ENCODE results near the gene SNX25.
"Not testable (repeated sequence)": the region's sequence is repeated elsewhere in the genome, so short reads cannot be mapped to it uniquely, and the experiment has no call there.

SNX25 gene

GRCh38 chr4:185358959-185359358, 149.6 kb downstream of the SNX25 start:
- H3K27me3 ChIP-seq (replicated peaks; ENCODE audit: control insufficient read depth, insufficient read depth, low read length): no peaks in the 10 kb centered on the region
- no peak overlapping the region for H3K4me3 ChIP-seq (replicated peaks; ENCODE audit: low read depth, low read length)
- DNase-seq (ENCODE audit: extremely low read depth, insufficient read length): no peak
- no peak for TF ChIP-seq CTCF (IDR thresholded peaks at IDR 0.05; ENCODE audit: insufficient read depth, low read length, poor library complexity, severe bottlenecking)
- peaks cover 22% of the 10 kb centered on the region for H3K36me3 ChIP-seq (ENCODE audit: control insufficient read depth, insufficient read depth, low read length)

DNA sequence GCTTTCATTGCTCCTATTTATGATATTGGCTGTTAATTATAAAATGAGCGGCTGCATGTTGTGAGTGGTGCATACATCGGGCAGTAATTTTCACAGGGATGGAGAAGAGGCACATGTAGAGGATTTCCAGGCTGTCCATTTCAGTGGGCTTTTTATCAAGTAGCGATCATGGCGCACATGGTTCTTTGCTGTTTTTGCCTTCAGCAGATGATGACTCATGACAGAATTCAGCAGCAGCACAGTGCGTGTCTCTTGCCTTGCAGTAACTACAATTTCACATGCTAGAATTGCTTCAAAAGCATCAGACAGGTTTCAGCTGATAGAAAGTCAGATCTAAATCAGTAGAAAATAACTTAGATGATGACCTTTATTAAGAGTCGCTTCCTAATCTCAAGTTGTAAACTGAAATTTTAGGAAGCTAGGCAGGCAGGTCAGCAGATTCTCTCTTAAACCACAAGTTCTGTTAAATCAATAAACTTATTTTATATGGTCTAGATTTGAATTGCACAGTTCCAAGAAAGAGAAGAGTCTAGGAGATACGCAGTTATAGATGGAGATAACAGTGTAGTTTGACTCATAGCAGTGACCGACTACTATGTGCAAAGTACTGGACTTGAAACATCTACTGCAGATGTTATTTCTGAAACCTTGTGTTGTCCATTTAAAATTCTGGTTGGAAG, 150.5 kb downstream of the SNX25 start:
- no peak overlapping the region for H3K4me3 ChIP-seq (replicated peaks; ENCODE audit: low read depth, low read length)
- no peak for TF ChIP-seq CTCF (IDR thresholded peaks at IDR 0.05; ENCODE audit: insufficient read depth, low read length, poor library complexity, severe bottlenecking)
- H3K36me3 ChIP-seq (ENCODE audit: control insufficient read depth, insufficient read depth, low read length): peaks cover 18% of the 10 kb centered on the region
- no peak for DNase-seq (ENCODE audit: extremely low read depth, insufficient read length)
- no peaks in the 10 kb centered on the region for H3K27me3 ChIP-seq (replicated peaks; ENCODE audit: control insufficient read depth, insufficient read depth, low read length)

DNA sequence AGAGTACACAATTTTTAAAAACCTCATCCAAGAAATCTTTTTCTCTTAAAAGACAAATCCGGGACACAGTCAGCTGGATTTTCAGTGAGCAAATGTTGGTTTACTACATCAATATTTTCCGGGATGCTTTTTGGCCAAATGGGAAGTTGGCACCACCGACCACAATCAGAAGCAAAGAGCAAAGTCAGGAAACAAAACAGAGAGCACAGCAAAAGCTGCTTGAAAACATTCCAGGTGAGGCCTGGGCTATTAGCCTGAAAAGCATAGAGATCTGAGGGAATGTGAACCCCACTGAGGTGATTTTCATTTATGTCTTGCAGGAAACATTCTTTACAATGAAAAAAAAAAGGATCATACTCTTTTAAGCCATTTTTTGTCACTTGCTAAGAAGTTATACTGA, 152.5 kb downstream of the SNX25 start:
- Histone ChIP-seq H3K27me3 (replicated peaks; ENCODE audit: control insufficient read depth, insufficient read depth, low read length) (no peaks in the 10 kb centered on the region), H3K36me3 (ENCODE audit: control insufficient read depth, insufficient read depth, low read length) (peaks cover 14% of the 10 kb centered on the region), H3K4me3 (replicated peaks; ENCODE audit: low read depth, low read length) (no peak overlapping the region)
- no peak for DNase-seq (ENCODE audit: extremely low read depth, insufficient read length)
- no peak for TF ChIP-seq CTCF (IDR thresholded peaks at IDR 0.05; ENCODE audit: insufficient read depth, low read length, poor library complexity, severe bottlenecking)

DNA sequence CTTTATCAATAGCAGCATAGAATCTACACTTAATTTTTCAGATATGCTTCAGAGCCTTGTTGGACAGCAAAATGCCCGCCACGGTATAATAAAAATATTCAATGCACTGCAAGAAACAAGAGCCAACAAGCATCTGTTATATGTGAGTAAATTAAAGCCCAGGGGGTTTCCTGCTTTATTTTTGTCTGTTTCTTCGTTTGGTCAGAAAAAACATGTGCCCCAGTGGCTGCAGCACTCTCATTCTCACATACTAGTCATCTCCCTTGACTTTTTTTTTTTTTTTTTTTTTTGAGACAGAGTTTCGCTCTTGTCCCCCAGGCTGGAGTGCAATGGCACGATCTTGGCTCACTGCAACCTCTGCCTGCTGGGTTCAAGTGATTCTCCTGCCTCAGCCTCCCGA, 153.2 kb downstream of the SNX25 start:
- not testable (repeated sequence) for H3K27me3 ChIP-seq (replicated peaks; ENCODE audit: control insufficient read depth, insufficient read depth, low read length); DNase-seq (ENCODE audit: extremely low read depth, insufficient read length); H3K4me3 ChIP-seq (replicated peaks; ENCODE audit: low read depth, low read length)
- peaks cover 11% of the 10 kb centered on the region for H3K36me3 ChIP-seq (ENCODE audit: control insufficient read depth, insufficient read depth, low read length)

DNA sequence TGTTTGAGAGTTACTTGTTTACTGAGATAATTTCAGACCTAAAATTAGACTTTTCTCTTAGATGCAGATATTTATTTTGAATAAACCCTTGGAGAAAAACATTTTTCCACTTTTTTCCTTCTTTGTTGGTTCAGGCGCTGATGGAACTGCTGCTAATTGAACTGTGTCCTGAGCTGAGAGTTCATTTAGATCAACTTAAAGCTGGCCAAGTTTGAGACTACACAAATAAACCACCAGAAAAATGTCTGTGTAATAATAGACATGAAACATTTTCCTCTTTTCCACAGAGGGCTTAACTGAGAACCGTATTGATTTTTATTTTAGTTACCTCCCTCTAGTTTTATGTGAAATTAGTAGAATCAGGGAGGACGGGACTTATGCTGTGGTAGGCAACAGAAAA, 153.9 kb downstream of the SNX25 start:
- Histone ChIP-seq H3K4me3 (replicated peaks; ENCODE audit: low read depth, low read length) (no peak overlapping the region), H3K27me3 (replicated peaks; ENCODE audit: control insufficient read depth, insufficient read depth, low read length) (no peaks in the 10 kb centered on the region), H3K36me3 (ENCODE audit: control insufficient read depth, insufficient read depth, low read length) (peaks cover 9% of the 10 kb centered on the region)
- TF ChIP-seq CTCF (IDR thresholded peaks at IDR 0.05; ENCODE audit: insufficient read depth, low read length, poor library complexity, severe bottlenecking): no peak
- DNase-seq (ENCODE audit: extremely low read depth, insufficient read length): no peak

GRCh38 chr4:185364886-185365285, 155.5 kb downstream of the SNX25 start:
- Histone ChIP-seq H3K4me3 (replicated peaks; ENCODE audit: low read depth, low read length) (no peak overlapping the region), H3K27me3 (replicated peaks; ENCODE audit: control insufficient read depth, insufficient read depth, low read length) (no peaks in the 10 kb centered on the region), H3K36me3 (ENCODE audit: control insufficient read depth, insufficient read depth, low read length) (peaks cover 4% of the 10 kb centered on the region)
- no peak for TF ChIP-seq CTCF (IDR thresholded peaks at IDR 0.05; ENCODE audit: insufficient read depth, low read length, poor library complexity, severe bottlenecking)
- DNase-seq (ENCODE audit: extremely low read depth, insufficient read length): no peak

All from GM06990 (cell line).